Loucy (cell line): ENCODE measurements around the gene GIPC2.

ENCODE experiments used
- H2AFZ ChIP-seq: fragments of 200-600 bp; sonication (generic); 2 replicates; pipeline ENCODE4 v1.6.0; 2016; ENCODE audit warnings: antibody characterized with exemption, mild to moderate bottlenecking, low read length, moderate library complexity
- H3F3A ChIP-seq: fragments of 200-600 bp; 2 replicates; pipeline ENCODE4 v1.6.0; 2016; ENCODE audit warnings: antibody characterized with exemption, low read depth, mild to moderate bottlenecking
- H3K27me3 ChIP-seq: fragments of 200-600 bp; sonication (generic); 2 replicates; pipeline ENCODE4 v1.6.1; 2014; ENCODE audit warnings: low read length, mild to moderate bottlenecking; ENCODE audit not compliant: insufficient read depth, poor library complexity, severe bottlenecking
- H3K36me3 ChIP-seq: fragments of 200-600 bp; sonication (generic); 2 replicates; pipeline ENCODE4 v1.6.1; 2016; ENCODE audit warnings: low read length; ENCODE audit not compliant: insufficient read depth
- H3K4me1 ChIP-seq: fragments of 200-600 bp; sonication (generic); 2 replicates; pipeline ENCODE4 v1.5.1; 2014; ENCODE audit warnings: low read length, mild to moderate bottlenecking; ENCODE audit not compliant: insufficient read depth, poor library complexity, severe bottlenecking
- H3K4me2 ChIP-seq: fragments of 200-600 bp; sonication (generic); 2 replicates; pipeline ENCODE4 v1.6.0; 2014; ENCODE audit warnings: antibody characterized with exemption, low read length, low read depth, mild to moderate bottlenecking; ENCODE audit not compliant: poor library complexity, severe bottlenecking
- H3K4me3 ChIP-seq: fragments of 200-600 bp; sonication (generic); 2 replicates; pipeline ENCODE4 v1.5.1; 2014; ENCODE audit warnings: low read length, mild to moderate bottlenecking, mixed read lengths; ENCODE audit not compliant: poor library complexity, severe bottlenecking
- H3K79me2 ChIP-seq: fragments of 200-600 bp; sonication (generic); 2 replicates; pipeline ENCODE4 v1.6.1; 2014; ENCODE audit warnings: low read length; ENCODE audit not compliant: insufficient read depth
- H3K9ac ChIP-seq: fragments of 200-600 bp; sonication (generic); 2 replicates; pipeline ENCODE4 v1.6.0; 2014; ENCODE audit warnings: mild to moderate bottlenecking, low read depth, low read length, moderate library complexity; ENCODE audit not compliant: poor library complexity, severe bottlenecking
- H3K9me2 ChIP-seq: fragments of 200-600 bp; sonication (generic); replicated peaks from 2 replicates; pipeline ENCODE4 v1.6.1; 2016; ENCODE audit warnings: low read depth, low read length, mixed read lengths
- H3K9me3 ChIP-seq: fragments of 200-600 bp; sonication (generic); 2 replicates; pipeline ENCODE4 v1.6.1; 2014; ENCODE audit warnings: mild to moderate bottlenecking, antibody characterized with exemption, low read length, low read depth; ENCODE audit not compliant: insufficient read depth
- H4K20me1 ChIP-seq: fragments of 200-600 bp; sonication (generic); 2 replicates; pipeline ENCODE4 v1.6.0; 2014; ENCODE audit warnings: antibody characterized with exemption, low read length, mild to moderate bottlenecking; ENCODE audit not compliant: insufficient read depth, poor library complexity, severe bottlenecking
- CTCF ChIP-seq: fragments of 200-600 bp; sonication (generic); conservative IDR thresholded peaks from 2 replicates; pipeline ENCODE4 v1.5.1; 2014; ENCODE audit warnings: mild to moderate bottlenecking, antibody characterized with exemption, low read length
- EZH2phosphoT487 ChIP-seq: fragments of 200-600 bp; IDR thresholded peaks from 2 replicates; pipeline ENCODE4 v1.6.1; 2018; ENCODE audit warnings: antibody characterized with exemption, mild to moderate bottlenecking, moderate library complexity, borderline replicate concordance

GIPC2 gene

GRCh38 chr1:78045563-78045925 is 222 bp upstream of the GIPC2 start:
- H4K20me1 ChIP-seq, result no peaks in the 10 kb centered on the region
- H3K4me2 ChIP-seq, result no peak overlapping the region
- no peak overlapping the region for H3K4me3 ChIP-seq
- H3K9me3 ChIP-seq, result no peaks in the 10 kb centered on the region
- no peaks in the 10 kb centered on the region for H3K27me3 ChIP-seq
- H2AFZ ChIP-seq, result no peak overlapping the region
- no peaks in the 10 kb centered on the region for H3K9me2 ChIP-seq
- H3K36me3 ChIP-seq, result no peaks in the 10 kb centered on the region
- no peaks in the 10 kb centered on the region for H3K79me2 ChIP-seq
- H3F3A ChIP-seq, result no peaks in the 10 kb centered on the region
- H3K9ac ChIP-seq, result no peak overlapping the region
- no peaks in the 10 kb centered on the region for H3K4me1 ChIP-seq
- TF ChIP-seq CTCF (no peak), EZH2phosphoT487 (no peak)

- H3K79me2 ChIP-seq, result no peaks in the 10 kb centered on the region
Observed at GRCh38 chr1:78047106-78047505, 1.3 kb downstream of the GIPC2 start.

GRCh38 chr1:78047631-78048030 is 1.9 kb downstream of the GIPC2 start:
- Histone ChIP-seq H3K9me3 (no peaks in the 10 kb centered on the region), H3K9me2 (no peaks in the 10 kb centered on the region), H3K36me3 (no peaks in the 10 kb centered on the region), H3K4me2 (no peak overlapping the region), H4K20me1 (no peaks in the 10 kb centered on the region), H3K4me3 (no peak overlapping the region), H3F3A (no peaks in the 10 kb centered on the region), H3K4me1 (peaks cover under 1% of the 10 kb centered on the region), H3K27me3 (no peaks in the 10 kb centered on the region), H2AFZ (no peak overlapping the region), H3K9ac (no peak overlapping the region), H3K79me2 (no peaks in the 10 kb centered on the region)
- TF ChIP-seq EZH2phosphoT487, result no peak
- no peak for TF ChIP-seq CTCF

More at GRCh38 chr1:78047106-78047505, 1.3 kb downstream of the GIPC2 start:
- Histone ChIP-seq H3K36me3 (no peaks in the 10 kb centered on the region), H3K9me3 (no peaks in the 10 kb centered on the region), H3K4me1 (no peaks in the 10 kb centered on the region), H3K27me3 (no peaks in the 10 kb centered on the region), H3K9ac (no peak overlapping the region), H3F3A (no peaks in the 10 kb centered on the region), H4K20me1 (no peaks in the 10 kb centered on the region), H3K9me2 (no peaks in the 10 kb centered on the region), H3K4me2 (no peak overlapping the region), H2AFZ (no peak overlapping the region), H3K4me3 (no peak overlapping the region)
- TF ChIP-seq EZH2phosphoT487 (no peak), CTCF (no peak)
